ENCODE measurements around the gene GPR132.
"Not testable (repeated sequence)": the region's sequence is repeated elsewhere in the genome, so short reads cannot be mapped to it uniquely, and the experiment has no call there.

GPR132 gene

GRCh38 chr14:105073720-105074600, 8.7 kb upstream of the GPR132 start:
- DNase-seq: peak; percentile 19

- peak; percentile 20 for DNase-seq
Observed at GRCh38 chr14:105072892-105073719, 7.9 kb upstream of the GPR132 start.

GRCh38 chr14:105072381-105072861, 7.2 kb upstream of the GPR132 start:
- DNase-seq: no peak

GRCh38 chr14:105071942-105072341, 6.7 kb upstream of the GPR132 start:
- no peak for DNase-seq

GRCh38 chr14:105071326-105071725, 6.1 kb upstream of the GPR132 start:
- DNase-seq: no peak

- no peak for DNase-seq
Observed at GRCh38 chr14:105070760-105071137, 5.5 kb upstream of the GPR132 start.

- DNase-seq: peak; percentile 63
Observed at GRCh38 chr14:105069871-105070759, 4.9 kb upstream of the GPR132 start.

GRCh38 chr14:105069522-105069870, 4.3 kb upstream of the GPR132 start:
- DNase-seq: no peak

- no peak for DNase-seq
Observed at GRCh38 chr14:105068818-105069217, 3.6 kb upstream of the GPR132 start.

GRCh38 chr14:105067969-105068301, 2.7 kb upstream of the GPR132 start:
- DNase-seq: no peak

- DNase-seq: no peak
Observed at GRCh38 chr14:105067140-105067968, 2.1 kb upstream of the GPR132 start.

- DNase-seq: no peak
Observed at GRCh38 chr14:105066240-105067071, 1.2 kb upstream of the GPR132 start.

- DNase-seq: peak; percentile 54
Observed at GRCh38 chr14:105064721-105065143, 498 bp downstream of the GPR132 start.

- no peak for DNase-seq
Observed at GRCh38 chr14:105064001-105064400, 1.2 kb downstream of the GPR132 start.

- not testable (repeated sequence) for DNase-seq
Observed at GRCh38 chr14:105063506-105063905, 1.7 kb downstream of the GPR132 start.

- no peak for DNase-seq
Observed at GRCh38 chr14:105063056-105063455, 2.2 kb downstream of the GPR132 start.

GRCh38 chr14:105062048-105062433, 3.2 kb downstream of the GPR132 start:
- DNase-seq: no peak

GRCh38 chr14:105061428-105062047, 3.7 kb downstream of the GPR132 start:
- DNase-seq: peak; percentile 60

GRCh38 chr14:105060751-105061427, 4.3 kb downstream of the GPR132 start:
- peak; percentile 83 for DNase-seq

All from femur (tissue), 1 donor.